Measurements from ENCODE around the gene NOS1.
"Not testable (repeated sequence)": the region's sequence is repeated elsewhere in the genome, so short reads cannot be mapped to it uniquely, and the experiment has no call there.

The NOS1 gene

GRCh38 chr12:117361347-117361751 lies at the start of gene NOS1:
Gene NOS1, minus strand, starts transcription at chr12:117361626. Its CDS starts 30,557 bp downstream, at chr12:117331069.
- no peak for DNase-seq

- no peak for DNase-seq
These were observed 47.9 kb upstream of the NOS1 start for GRCh38 chr12:117409286-117409685.

GRCh38 chr12:117408161-117408791 lies 46.9 kb upstream of the NOS1 start:
- no peak for DNase-seq

- no peak for DNase-seq
These were observed 43.5 kb upstream of the NOS1 start for GRCh38 chr12:117404940-117405339.

- DNase-seq: no peak
These were observed 42.9 kb upstream of the NOS1 start for GRCh38 chr12:117404203-117404853.

GRCh38 chr12:117403586-117404139 lies 42.2 kb upstream of the NOS1 start:
- DNase-seq: no peak

GRCh38 chr12:117402363-117402762 lies 40.9 kb upstream of the NOS1 start:
- DNase-seq: no peak

- DNase-seq: no peak
These were observed 39.5 kb upstream of the NOS1 start for GRCh38 chr12:117400912-117401311.

- DNase-seq: not testable (repeated sequence)
These were observed 37.1 kb upstream of the NOS1 start for GRCh38 chr12:117398482-117398881.

- no peak for DNase-seq
These were observed 34.3 kb upstream of the NOS1 start for GRCh38 chr12:117395766-117396165.

GRCh38 chr12:117394491-117394890 lies 33.1 kb upstream of the NOS1 start:
- no peak for DNase-seq

GRCh38 chr12:117393656-117394055 lies 32.2 kb upstream of the NOS1 start:
- DNase-seq: no peak

GRCh38 chr12:117390866-117391265 lies 29.4 kb upstream of the NOS1 start:
- no peak for DNase-seq

- DNase-seq: no peak
These were observed 27.6 kb upstream of the NOS1 start for GRCh38 chr12:117388951-117389446.

- no peak for DNase-seq
These were observed 26.4 kb upstream of the NOS1 start for GRCh38 chr12:117387832-117388231.

- DNase-seq: no peak
These were observed 23.3 kb upstream of the NOS1 start for GRCh38 chr12:117384735-117385134.

GRCh38 chr12:117380083-117380482 lies 18.7 kb upstream of the NOS1 start:
- no peak for DNase-seq

- no peak for DNase-seq
These were observed 16.3 kb upstream of the NOS1 start for GRCh38 chr12:117377758-117378157.

GRCh38 chr12:117370588-117370987 lies 9.2 kb upstream of the NOS1 start:
- no peak for DNase-seq

- not testable (repeated sequence) for DNase-seq
These were observed 8.6 kb upstream of the NOS1 start for GRCh38 chr12:117370000-117370399.

- peak; percentile 87 for DNase-seq
These were observed 5.7 kb upstream of the NOS1 start for GRCh38 chr12:117367006-117367638.

- no peak for DNase-seq
These were observed 3.7 kb upstream of the NOS1 start for GRCh38 chr12:117365049-117365616.

- no peak for DNase-seq
These were observed 2.6 kb upstream of the NOS1 start for GRCh38 chr12:117363953-117364486.

Data from NCI-H2227 treated with DMSO at 0.1 percent for 48 hours (cell line).